Measurements from ENCODE around the gene LOC101059915.

GRCh38 chrX:71659342-71659741 is 8.0 kb upstream of the LOC101059915 start:
- TF ChIP-seq CTCF (IDR thresholded peaks at IDR 0.05; ENCODE audit: low read length), result no peak
- TF ChIP-seq EZH2phosphoT487 (IDR thresholded peaks at IDR 0.05; ENCODE audit: low read length), result no peak
- TF ChIP-seq EZH2 (optimal IDR thresholded peaks at IDR 0.05; ENCODE audit: low read depth, low read length), result no peak

All from MM.1S (cell line).